GM18861 (cell line): ENCODE measurements around the gene CDYL.

ENCODE experiments used
- ATAC-seq: cut with Tn5 transposase; IDR thresholded peaks from one replicate; pipeline ENCODE4 v1.9.1; 2021; ENCODE audit not compliant: unreplicated experiment

The CDYL gene

DNA sequence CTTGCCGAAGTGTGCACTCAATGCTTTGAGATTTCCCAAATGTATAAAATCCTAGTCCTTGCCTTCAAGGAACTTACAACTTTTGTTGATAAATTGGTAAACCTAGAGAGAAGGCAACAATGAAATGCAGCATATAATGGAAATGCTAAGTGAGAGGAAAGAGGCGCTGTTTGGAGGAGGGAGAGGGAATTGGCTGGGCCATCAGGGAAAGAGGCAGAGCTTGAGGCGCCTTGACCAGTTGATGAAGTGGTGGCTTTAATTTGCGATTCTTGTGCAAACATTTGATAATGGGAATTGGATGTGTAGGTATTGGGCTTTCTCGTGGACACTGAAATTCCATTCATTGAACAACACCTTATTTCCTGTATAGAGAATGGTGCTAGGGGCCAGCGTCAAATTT, 1.9 kb upstream of the CDYL start:
- ATAC-seq, result no peak

GRCh38 chr6:4774715-4775493, 1.3 kb upstream of the CDYL start:
- no peak for ATAC-seq

- ATAC-seq, result peak; percentile 26
Measured at GRCh38 chr6:4775494-4776130, 592 bp upstream of the CDYL start.

- peak; percentile 23 for ATAC-seq
Measured at GRCh38 chr6:4776493-4777393, 539 bp downstream of the CDYL start.

DNA sequence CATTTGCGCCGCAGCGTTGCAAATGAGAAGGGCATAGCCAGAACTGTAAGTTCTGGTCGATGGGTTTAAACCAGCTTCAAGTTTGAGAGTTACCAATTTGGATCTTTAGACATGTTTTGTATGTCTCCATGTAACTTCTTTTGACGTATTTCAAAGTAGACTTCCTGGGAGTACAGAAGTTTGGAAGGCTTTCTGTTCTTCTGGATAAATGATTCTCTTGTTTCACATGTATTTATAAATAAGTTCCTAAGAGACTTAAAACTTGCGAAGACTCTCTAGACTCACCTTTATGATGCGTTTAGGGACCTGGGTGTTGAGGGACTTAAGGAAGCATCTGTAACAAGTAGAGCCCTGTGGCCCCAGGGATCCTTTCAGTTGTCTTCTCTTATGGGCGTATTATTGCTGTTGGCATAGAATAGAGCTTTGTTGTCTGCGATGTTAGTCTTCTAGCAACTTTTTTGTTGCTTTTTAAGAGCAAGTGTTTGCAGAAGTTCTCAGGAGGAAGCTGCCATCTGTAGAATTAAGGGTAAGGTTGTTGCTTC, 1.3 kb downstream of the CDYL start:
- no peak for ATAC-seq

- ATAC-seq, result no peak
Measured at GRCh38 chr6:4778086-4778485, 1.9 kb downstream of the CDYL start.

GRCh38 chr6:4780360-4780812, 4.2 kb downstream of the CDYL start:
- ATAC-seq, result no peak

DNA sequence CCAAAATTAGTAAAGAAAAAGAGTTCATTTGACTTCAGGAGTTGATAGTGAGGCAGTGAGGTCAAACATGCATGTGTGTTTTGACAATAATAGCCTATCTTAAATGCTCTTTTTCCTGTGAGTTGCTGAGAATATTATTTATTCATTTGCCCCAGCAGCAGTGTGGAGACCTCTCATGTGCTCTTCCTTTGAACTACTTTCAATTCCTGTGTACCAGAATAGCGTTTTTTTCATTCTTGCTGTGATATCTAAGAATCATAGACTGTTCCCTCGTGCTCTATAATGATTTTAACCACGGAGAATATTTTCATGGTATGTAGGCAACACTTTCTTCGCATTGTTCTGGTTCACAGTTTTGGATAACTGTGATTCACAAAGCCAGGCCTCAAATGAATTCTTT, 5.2 kb downstream of the CDYL start:
- no peak for ATAC-seq

- no peak for ATAC-seq
Measured at GRCh38 chr6:4781967-4782575, 5.9 kb downstream of the CDYL start.

GRCh38 chr6:4786996-4787395, 10.8 kb downstream of the CDYL start:
- ATAC-seq, result no peak

DNA sequence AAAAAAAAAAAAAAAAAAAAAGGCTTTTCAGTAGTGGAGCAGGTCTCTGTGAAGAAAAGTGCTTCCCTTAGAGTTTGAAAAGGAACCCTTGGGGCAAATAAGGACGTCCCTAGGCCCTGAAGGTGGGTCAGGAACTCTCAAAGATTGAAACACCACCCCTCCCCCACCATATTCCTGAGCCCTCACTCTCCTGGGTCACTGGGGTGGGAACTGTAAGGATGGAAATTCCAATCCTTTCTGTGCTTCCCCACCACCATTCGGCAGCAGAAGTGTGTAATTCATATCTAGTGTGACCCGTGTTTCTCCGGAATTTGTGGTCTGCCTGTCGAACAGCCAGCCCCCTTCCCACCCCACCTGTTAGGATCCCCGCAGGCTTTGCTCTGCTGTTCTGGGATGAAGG, 12.3 kb downstream of the CDYL start:
- no peak for ATAC-seq

GRCh38 chr6:4788953-4789584, 12.9 kb downstream of the CDYL start:
- peak; percentile 87 for ATAC-seq

DNA sequence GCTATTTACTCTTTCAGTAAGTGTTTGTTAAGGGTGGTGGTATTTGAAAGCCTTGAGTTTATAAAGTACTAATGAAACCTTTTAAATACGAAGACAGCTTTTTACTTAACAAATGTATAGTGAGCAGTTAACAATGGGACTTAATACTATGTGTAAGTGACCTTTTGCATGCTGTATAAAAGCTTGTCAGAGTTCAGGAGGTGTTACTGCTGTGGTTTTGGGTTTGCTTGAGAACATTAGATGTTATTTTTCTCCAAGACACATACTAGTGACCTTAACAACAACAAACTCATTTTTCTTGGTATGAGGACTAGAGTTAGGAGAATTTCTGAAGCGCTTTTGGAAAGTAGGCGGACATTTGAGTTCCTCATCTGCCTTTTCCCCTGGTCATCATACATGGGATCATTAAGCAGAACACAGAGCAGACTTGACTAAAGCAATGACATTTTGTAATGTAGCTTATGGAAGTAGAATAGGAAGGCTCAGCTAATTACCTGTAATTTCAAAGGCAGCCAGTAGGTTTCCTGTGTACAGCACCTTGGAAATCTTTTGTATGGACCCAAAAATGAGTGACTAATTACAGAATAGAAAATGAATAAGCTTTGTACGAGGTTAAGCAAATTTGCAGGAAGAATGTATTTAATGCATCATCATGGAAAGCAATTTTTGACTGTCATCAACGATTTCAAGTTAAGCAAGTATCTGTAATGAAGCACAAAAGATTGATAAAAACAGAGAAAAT, 14.1 kb downstream of the CDYL start:
- no peak for ATAC-seq

DNA sequence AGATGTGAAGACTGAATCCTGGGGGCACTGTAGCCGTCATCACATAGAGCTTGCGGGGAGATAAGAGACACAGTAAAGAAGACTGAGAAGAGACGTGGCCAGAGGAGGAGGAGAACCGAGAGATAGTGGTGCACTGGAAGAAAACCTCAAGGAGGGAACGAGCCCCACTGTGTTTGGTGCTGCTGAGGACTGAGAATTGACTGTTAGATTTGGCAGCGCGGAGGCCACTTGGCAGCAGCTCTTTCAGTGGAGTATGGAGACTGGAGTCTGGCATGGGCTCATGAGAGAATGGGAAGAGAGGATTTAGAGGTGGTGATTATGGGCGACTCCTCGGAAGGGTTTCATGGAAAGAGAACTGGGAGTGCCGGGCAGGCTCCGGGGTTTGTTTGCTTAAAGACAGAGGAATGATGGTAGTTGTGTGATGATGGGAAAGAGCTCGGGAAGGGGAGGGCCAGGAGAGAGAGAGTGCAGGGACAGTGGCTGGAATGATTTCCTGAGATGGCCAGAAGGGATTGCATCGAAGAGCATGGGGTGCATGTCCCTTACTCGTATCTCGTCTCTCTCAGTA, 18.0 kb downstream of the CDYL start:
- ATAC-seq, result no peak

GRCh38 chr6:4797587-4797986, 21.4 kb downstream of the CDYL start:
- ATAC-seq, result no peak

DNA sequence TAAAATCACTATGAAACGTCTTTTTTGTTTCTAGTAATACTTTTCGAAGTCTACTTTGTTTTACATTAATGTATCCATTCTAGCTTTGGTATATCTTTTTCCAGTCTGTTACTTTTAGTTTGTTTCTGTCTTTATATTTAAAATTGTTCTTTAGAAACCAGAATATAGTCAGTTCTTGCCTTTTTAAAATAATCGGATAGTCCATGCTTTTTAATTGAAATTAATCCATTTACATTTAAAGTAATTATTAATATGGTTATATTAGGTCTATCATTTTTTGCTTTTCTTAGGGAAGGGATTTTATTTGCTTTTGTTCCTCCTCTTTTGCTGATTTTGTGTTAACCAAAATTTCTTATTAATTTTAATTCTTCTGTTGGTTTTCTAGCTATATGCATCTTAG, 23.7 kb downstream of the CDYL start:
- ATAC-seq, result no peak

DNA sequence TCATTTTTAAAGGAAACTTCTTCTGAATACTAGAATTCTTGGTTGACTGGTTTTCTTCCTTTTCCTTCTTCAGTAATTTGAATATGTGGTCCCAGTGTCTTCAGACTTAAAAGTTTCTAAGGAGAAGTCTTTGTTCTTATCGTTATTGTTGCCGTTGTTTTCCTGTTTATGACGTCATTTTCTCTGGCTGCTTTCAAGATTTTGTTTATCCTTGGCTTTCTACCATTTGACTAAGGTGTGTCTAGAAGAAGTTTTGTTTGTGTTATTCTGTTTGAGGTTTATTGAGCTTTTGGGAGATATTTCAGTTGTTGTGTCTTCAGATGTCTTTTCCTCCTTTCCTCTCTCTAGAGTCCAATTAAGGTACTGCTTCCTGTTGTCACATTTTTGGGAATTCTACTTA, 24.5 kb downstream of the CDYL start:
- ATAC-seq, result no peak

GRCh38 chr6:4801491-4802110, 25.4 kb downstream of the CDYL start:
- ATAC-seq, result peak; percentile 53
